GM18870 (cell line): ENCODE measurements around the gene TNS2.

Experiments used
- ATAC-seq: cut with Tn5 transposase; IDR thresholded peaks from one replicate; pipeline ENCODE4 v1.9.1; 2021; ENCODE audit warnings: moderate library complexity; ENCODE audit not compliant: unreplicated experiment

TNS2 gene

DNA sequence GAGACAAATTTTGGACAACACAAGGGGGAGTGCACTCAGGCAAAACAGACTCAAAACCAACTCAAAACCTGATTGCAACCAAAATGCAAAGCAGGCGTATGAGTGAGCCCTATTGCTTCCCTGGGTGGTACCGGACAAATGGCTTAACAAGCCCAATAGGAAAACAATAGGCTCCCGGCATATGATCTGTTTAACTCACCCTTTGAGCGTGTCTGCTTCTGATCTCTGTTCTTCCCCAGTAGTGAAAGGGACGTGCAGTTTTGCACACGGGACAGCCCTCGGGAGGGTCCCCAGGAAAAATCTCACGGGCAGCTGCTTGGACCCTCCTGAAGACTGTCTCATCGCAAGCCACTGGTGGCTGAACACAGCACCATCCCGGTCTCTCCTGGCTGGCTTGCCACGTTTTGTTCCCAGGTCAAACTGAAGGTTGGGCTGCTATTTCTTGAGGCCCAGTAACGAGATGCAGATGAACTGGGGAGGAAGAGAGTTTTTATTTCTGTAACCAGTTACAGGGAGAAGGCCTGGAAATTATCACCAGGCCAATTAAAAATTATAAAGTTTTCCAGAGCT lies 63.4 kb downstream of the TNS2 start:
- no peak for ATAC-seq

- no peak for ATAC-seq
These were observed 64.1 kb downstream of the TNS2 start for GRCh38 chr12:53113951-53114350.
